NCI-H774 (cell line): ENCODE results near the gene GPC5.

Experiments used
- DNase-seq: peaks from one replicate; lab custom pipeline; 2025; lab: John Stamatoyannopoulos, UW

The GPC5 gene

DNA sequence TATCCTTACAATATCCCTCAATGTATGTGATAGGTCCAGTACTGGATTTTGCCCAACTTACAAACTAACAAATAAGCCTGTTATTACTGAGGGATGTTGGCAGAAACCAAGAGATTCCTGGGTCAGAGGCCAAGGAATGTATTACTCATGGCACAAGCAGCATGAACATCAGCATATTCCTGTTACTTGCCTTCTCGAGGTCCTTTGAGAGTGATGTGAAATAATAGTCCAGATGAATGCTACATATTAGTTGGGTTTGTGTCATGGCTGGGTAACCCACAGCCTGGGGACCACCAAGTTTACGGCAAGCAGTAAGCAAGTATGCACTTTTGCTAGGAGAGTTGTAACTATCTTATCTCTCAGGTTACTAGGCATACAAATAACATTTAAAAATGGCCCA lies 1443.7 kb downstream of the GPC5 start:
- DNase-seq, result no peak

DNA sequence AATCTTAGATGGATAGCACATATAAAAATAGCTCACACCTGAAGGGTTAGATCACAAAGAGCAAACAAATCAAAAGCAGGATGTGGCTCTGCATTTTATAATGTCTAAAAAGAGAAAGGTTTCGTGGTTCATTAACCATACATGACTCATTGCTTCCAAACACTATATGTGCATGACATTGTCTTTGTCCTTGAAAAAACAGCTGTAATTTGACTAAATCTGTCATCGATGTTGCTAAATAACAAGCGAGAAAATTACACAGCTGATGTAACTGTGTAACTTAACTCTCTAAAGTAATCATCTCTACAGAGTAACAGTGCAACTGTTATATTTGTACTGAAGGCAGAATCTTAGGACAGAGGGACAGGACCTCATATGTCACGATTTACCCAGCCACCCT lies 1445.1 kb downstream of the GPC5 start:
- peak; percentile 42 for DNase-seq

DNA sequence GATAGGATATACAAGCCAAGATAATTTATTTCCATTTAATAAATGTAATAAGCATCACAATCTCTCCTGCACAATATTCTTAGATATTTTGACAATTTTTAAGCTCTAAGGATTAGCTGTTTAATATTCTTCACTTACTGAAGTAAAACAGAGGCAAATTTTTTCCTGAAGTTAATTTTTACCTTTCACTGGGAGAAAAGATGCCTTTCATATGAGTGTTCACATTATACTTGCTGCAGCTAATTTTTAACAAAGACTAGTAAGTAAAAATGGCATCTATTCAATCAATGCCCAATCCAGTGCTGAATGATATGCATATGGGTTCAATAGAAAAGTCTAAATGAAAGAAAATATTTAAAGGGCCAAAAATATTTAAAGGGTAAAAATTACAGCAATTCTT lies 1451.0 kb downstream of the GPC5 start:
- DNase-seq, result no peak

DNA sequence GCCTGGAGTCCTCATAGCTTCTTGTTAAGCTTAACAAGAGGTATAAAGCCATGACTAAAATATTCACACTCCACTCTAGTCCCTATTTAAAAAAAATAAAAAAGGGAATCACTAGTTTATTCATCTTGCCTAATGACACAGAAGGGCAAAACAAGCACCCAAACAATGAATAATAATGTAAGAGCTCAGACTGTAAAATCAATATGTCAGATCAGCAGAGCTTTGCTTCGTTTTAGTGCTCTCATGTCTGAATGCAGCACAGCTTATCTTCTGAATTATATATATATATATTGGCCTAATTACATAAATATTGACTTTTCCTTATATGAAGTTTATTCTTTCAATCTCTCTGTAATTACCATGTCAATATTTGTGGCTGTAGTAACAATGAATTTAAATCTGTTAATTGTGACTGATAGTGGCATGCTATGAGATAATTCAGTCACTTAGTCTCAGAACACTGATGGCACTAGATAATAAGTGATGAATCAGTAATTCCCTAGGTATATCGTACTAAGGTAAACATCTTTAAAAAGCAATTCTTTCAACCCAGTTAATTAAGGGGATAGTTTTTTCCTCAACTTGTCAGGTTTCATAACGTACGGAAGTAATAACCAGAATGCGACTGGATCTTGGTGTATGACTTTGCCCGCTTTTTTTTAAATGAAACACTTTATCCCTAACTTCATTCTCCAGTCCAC lies 1466.3 kb downstream of the GPC5 start:
- DNase-seq, result peak; percentile 49

DNA sequence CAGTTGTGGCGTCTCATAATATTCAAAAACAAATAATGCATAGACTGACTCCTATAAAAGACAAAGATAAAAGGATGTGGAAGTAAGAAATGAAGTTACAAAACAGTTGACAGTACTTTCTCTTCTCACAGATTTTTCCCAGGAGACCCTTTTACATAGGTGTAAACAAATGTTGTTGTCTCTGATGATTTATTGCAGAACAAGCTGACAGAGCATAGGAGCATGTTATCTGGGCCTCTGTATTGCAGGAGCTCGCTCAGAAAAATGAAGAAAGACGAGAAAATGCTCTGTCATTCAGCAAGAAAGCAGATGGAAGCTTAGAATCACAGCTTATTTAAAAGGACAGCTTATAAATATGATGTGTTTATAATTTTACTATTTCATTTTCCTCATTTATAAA lies 1474.6 kb downstream of the GPC5 start:
- DNase-seq, result no peak

DNA sequence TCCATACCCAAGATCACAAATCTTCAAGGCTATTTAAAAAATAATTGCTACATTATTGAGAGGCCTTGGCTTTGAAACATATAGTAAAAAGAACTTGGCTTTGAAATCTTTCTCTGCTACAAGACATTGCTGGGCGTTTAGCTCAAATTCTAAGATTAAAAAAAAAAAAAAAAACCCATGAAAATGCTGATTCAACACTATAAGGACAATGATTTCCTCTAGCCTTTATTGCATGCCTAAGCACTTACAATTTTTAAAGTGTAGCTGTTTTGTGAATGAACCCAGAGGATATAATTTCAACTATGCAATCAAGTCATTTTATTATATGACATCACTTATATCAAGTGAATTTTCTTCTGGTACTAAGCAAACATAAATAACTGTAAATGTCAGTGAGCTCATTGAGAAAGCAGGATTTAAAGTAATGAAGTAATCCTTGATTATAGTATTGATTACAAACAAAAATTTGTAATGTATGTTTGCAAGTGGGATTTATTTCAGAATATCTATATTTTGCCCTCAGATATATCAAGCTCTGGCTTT lies 1488.2 kb downstream of the GPC5 start:
- DNase-seq, result no peak

DNA sequence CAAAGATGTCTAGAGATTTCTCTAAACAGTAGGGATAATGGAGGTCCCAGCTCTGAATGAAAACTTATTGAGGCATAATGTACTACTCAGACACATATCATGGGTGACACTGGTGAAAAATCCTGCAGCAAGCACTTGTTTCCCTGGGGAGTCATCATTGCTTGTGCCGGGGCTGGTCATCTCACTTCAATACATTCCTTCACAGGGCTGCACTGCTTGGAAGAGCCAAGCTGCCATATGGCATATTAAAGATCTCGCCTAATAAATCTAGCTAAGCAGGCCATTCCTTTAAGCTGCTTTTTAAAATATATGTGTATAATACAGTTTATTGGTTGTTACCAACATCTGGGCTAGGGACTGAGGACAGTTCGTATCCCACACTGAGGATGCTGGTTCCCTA lies 1496.0 kb downstream of the GPC5 start:
- no peak for DNase-seq

DNA sequence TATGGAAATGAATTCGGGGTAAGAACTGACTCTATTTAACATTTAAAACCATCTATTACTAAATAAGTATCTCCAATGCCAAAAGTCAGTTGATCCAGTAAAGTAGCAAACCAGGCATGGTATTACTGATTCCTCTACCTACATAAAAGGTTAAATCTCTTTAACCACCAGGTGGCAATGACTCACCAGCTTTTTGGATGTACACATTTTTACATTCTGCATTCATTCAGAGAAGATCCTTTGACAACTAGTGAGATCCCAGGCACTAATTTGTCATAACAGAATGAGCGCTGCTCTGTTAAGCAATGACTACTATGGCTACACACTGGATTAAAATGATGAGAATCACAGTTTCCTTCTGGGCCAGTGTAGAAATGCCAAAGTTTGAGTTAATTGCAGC lies 1498.4 kb downstream of the GPC5 start:
- no peak for DNase-seq

DNA sequence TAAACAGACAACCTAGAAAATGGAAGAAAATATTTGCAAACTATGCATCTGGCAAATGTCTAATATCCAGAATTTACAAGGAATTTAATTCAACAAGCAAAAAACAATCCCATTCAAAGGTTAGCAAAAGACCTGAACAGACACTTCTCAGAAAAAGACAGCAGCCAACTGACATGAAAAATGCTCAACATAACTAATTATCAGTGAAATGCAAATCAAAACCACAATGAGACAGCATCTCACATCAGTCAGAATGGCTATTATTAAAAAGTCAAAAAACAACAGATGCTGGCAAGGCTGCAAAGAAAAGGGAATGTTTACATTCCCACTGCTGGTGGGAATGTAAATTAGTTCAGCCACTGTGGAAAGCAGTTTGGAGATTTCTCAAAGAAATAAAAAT lies 1500.5 kb downstream of the GPC5 start:
- DNase-seq, result peak; percentile 52

DNA sequence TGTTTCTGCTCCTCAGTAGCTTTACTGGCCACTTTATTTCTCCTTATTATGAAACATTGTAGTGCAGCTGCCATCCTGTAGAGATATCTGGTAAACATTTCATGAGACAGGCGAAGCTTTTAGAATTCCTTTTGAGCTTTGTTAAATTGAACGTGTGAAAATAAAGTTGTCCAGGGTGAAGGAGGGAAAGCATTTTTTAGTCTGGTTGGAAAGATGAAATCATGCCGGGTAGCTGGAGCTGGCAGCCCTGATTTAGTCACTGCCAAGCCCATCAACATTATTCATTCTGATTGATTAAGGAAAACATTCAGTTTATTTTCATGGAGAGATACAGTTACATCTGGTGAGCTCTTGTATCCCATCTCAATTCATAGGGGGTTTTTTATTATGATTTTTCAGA lies 1502.0 kb downstream of the GPC5 start:
- DNase-seq, result no peak

DNA sequence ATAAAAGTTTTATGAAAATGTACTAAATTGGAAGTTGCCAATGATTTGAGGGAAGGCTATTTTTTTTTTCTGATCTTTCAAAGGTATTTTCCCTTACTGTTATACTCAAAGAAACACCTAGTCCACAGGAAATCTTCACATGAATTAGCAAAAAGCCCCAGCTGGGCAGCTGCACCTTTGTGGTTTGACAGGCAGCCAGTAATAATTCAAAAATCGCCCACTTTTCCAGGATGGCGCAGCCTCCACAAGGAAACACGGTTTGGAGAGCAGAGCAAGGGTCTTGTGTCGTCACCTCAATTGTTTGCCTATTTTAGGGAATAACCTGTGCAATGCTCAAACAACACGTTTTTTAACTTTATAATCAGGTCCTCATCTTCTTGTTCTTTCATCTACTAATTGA lies 1503.3 kb downstream of the GPC5 start:
- DNase-seq, result no peak

DNA sequence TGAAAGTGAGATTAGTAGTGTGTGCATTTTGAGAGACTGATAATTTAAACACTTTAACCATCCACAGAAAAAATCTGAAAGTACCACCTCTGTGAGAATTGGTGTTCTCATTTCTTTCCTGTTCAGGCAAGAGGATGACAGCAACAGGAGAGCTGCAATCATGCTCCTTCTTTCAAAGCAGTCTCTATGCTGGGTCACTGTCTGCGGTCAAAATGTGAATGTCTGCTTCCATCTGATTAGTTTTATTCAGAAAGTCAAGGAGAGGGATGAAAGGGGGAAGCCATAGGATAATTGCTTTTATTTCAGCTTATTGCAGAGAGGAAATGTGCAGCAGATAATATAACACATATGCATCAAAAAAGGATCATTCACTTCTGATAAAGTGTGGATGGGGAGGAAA lies 1514.2 kb downstream of the GPC5 start:
- no peak for DNase-seq

DNA sequence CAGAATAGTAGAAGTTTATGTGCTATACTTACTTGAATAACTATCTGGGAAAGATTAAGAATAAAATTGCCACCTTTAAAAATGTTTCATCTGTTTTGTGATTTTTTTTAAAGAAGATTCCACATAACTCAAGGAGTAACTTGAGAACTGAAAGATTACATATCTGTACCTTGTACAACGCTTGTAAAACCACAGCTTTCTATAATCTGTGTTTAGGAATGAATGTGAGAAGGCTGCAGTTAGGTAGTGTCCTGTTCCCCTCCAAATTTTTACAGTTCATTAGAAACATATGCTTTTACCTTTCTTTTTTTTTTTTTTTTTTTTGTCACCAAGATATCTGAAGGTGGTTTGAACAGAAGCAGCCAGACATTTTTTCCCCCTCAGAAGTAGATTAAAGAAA lies 1515.4 kb downstream of the GPC5 start:
- DNase-seq, result no peak
